Measurements from ENCODE around the gene TPSB2.
"Not testable (repeated sequence)": the region's sequence is repeated elsewhere in the genome, so short reads cannot be mapped to it uniquely, and the experiment has no call there.

The TPSB2 gene

DNA sequence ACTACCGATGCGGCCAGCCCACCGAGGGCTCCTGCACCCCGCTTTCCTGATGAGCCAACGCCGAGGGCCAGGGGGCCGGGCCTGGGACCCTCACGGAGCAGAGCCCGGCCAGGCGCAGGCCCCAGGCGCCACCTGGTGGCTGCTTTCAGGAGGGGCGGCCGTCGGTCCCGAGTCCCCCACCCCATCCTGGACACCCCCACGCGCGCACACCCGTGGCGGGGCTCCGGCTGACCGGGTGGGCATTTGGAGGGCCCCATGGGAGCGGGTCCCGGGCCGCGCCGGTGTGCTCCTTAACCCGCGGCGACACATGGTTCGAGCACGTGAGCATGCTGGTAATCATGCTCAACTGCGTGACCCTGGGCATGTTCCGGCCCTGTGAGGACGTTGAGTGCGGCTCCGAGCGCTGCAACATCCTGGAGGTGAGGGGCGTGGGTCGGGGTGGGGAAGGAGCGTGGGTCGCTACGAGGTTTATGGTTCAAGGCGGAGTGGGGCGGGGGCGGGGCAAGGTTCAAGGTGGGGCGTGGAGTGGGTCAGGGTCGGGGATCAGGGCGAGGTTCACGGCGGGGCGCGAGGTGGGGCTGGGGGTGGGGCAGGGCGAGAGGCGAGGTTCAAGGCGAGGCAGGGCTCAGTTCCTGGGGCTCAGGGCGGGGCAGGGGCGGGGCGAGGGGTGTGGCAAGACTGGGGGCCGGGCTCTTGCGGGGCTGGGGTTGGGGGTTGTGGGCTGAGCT lies 35.2 kb downstream of the TPSB2 start:
- TF ChIP-seq, protein P1, sequence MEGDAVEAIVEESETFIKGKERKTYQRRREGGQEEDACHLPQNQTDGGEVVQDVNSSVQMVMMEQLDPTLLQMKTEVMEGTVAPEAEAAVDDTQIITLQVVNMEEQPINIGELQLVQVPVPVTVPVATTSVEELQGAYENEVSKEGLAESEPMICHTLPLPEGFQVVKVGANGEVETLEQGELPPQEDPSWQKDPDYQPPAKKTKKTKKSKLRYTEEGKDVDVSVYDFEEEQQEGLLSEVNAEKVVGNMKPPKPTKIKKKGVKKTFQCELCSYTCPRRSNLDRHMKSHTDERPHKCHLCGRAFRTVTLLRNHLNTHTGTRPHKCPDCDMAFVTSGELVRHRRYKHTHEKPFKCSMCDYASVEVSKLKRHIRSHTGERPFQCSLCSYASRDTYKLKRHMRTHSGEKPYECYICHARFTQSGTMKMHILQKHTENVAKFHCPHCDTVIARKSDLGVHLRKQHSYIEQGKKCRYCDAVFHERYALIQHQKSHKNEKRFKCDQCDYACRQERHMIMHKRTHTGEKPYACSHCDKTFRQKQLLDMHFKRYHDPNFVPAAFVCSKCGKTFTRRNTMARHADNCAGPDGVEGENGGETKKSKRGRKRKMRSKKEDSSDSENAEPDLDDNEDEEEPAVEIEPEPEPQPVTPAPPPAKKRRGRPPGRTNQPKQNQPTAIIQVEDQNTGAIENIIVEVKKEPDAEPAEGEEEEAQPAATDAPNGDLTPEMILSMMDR (IDR thresholded peaks at IDR 0.05; ENCODE audit: low read depth, low read length): peak; percentile 48
- peak in 1 of 2 donors; percentile 4 for DNase-seq (ENCODE audit: low read depth in 2 of 2)
- no peak overlapping the region for H3K4me3 ChIP-seq (replicated peaks in 1 of 2; ENCODE audit: low read depth in 2 of 2, low read length in 2 of 2)

DNA sequence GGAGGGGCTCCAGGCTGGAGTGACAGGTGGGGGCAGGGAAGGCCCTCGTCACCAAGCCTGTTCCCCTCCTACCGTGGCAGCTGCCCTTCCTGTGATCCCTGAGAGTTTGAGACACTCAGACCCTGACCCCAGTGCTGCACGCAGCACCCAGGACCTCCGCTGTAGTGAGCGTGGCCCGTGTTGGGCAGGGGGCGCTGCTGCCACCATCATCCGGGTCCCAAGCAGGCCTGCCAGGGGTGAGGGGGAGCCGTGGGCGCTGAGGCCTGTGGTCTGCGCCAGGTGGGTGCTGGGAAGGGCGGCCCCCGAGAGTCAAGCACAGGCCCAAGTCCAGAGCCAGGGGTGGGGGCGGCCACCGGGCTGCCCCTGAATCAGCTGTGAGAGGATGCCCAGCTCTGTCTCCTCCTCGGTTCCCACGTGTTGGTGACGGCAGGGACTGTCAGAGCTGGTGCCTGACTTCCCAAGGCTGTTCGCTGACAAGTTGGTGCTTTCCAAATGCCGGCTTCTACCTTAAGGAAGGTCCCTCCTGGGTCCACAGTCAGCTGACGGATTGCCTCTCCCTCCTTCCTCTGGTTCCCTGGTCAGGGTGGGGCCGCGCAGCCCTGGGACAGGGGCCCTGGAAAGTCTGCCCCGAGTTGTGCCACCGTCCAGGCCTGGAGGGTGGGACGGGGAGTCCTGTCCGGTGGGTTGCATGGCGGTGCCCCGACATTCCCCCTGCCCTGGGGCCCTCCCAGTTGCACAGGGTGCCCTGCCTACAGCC lies 36.0 kb downstream of the TPSB2 start:
- DNase-seq (ENCODE audit: low read depth in 2 of 2): no peak
- H3K4me3 ChIP-seq (replicated peaks in 1 of 2; ENCODE audit: low read depth in 2 of 2, low read length in 2 of 2): no peak overlapping the region
- TF ChIP-seq, protein P1 (IDR thresholded peaks at IDR 0.05; ENCODE audit: low read depth, low read length): no peak

GRCh38 chr16:1193143-1193824 lies 36.7 kb downstream of the TPSB2 start:
- H3K4me3 ChIP-seq (replicated peaks in 1 of 2; ENCODE audit: low read depth in 2 of 2, low read length in 2 of 2): no peak overlapping the region
- no peak for DNase-seq (ENCODE audit: low read depth in 2 of 2)
- TF ChIP-seq, protein P1 (IDR thresholded peaks at IDR 0.05; ENCODE audit: low read depth, low read length): no peak

- no peak for DNase-seq (ENCODE audit: low read depth in 2 of 2)
- TF ChIP-seq, protein P1 (IDR thresholded peaks at IDR 0.05; ENCODE audit: low read depth, low read length): no peak
- no peak overlapping the region for H3K4me3 ChIP-seq (replicated peaks in 1 of 2; ENCODE audit: low read depth in 2 of 2, low read length in 2 of 2)
Measured at GRCh38 chr16:1192384-1193073, 37.5 kb downstream of the TPSB2 start.

DNA sequence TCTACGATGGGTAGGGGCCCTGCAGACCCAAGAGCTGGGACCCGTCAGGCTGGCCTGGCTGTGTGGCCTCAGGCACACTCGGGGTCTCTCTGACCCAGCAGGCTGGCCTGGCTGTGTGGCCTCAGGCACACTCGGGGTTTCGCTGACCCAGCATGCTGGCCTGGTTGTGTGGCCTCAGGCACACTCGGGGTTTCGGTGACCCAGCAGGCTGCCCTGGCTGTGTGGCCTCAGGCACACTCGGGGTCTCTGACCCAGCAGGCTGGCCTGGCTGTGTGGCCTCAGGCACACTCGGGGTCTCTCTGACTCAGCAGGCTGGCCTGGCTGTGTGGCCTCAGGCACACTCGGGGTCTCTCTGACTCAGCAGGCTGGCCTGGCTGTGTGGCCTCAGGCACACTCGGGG lies 39.2 kb downstream of the TPSB2 start:
- DNase-seq (ENCODE audit: low read depth in 2 of 2); H3K4me3 ChIP-seq (replicated peaks in 1 of 2; ENCODE audit: low read depth in 2 of 2, low read length in 2 of 2): not testable (repeated sequence)

GRCh38 chr16:1189455-1189854 lies 40.5 kb downstream of the TPSB2 start:
- TF ChIP-seq, protein P1 (IDR thresholded peaks at IDR 0.05; ENCODE audit: low read depth, low read length): no peak
- no peak for DNase-seq (ENCODE audit: low read depth in 2 of 2)
- H3K4me3 ChIP-seq (replicated peaks in 1 of 2; ENCODE audit: low read depth in 2 of 2, low read length in 2 of 2): no peak overlapping the region

Data from cardiac fibroblast (primary cell).